Measurements from ENCODE around the gene CNTN6. TPM values are rescaled to one million over a fixed set of nuclear protein-coding genes. Genes with fewer than 3 reads are reported as not detected.

The CNTN6 gene
- total and polyA plus RNA-seq, 2 experiments from 2014 or later: not detected

DNA sequence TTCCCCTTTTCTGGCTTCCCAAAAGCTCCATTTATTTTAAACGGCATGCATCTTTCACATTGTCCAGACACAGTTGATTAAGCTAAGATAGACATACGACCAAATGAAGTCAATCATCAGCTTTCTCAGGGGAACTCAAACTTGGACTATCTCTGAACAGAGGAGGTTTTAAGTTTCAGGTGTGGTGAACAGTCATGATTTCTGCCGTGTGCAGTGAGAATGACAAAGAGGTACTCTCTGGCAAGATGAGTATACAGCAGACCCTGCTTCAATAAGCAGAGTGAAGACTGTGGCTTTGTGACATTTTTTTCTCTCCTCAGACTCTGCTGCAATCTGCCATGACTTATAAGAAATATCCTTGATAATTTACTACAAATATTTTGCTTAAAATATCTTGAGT is 307.7 kb downstream of the CNTN6 start:
- Mint-ChIP-seq H3K27ac (no peak overlapping the region), H3K4me1 (no peaks in the 10 kb centered on the region), H3K4me3 (no peak overlapping the region), H3K9me3 (peaks cover 95% of the 10 kb centered on the region), H3K27me3 (ENCODE audit: insufficient read depth, low read depth, poor library complexity) (no peaks in the 10 kb centered on the region), H3K36me3 (ENCODE audit: low read depth) (peaks cover 18% of the 10 kb centered on the region; the same call in 2 of the 3 replicates)
- Histone ChIP-seq H3F3A (replicated peaks; ENCODE audit: low read depth) (no peaks in the 10 kb centered on the region), H3K4me2 (no peak overlapping the region), H3K79me2 (replicated peaks; ENCODE audit: insufficient read depth) (no peaks in the 10 kb centered on the region), H3K4me1 (ENCODE audit: insufficient read depth) (no peaks in the 10 kb centered on the region), H2AFZ (no peak overlapping the region), H3K9me2 (ENCODE audit: insufficient read depth) (no peaks in the 10 kb centered on the region; the same call in 1 of the 2 replicates), H3K36me3 (ENCODE audit: insufficient read depth) (no peaks in the 10 kb centered on the region), H3K27ac (ENCODE audit: low read depth) (no peak overlapping the region), H3K27me3 (ENCODE audit: insufficient read depth) (no peaks in the 10 kb centered on the region), H3K4me3 (no peak overlapping the region), H4K20me1 (replicated peaks; ENCODE audit: insufficient read depth) (no peaks in the 10 kb centered on the region)
- ATAC-seq (no peak), DNase-seq (ENCODE audit: low spot score) (no peak)
- TF ChIP-seq STAT1 (IDR thresholded peaks at IDR 0.05; ENCODE audit: unreplicated experiment) (no peak), POLR2AphosphoS5 (IDR thresholded peaks at IDR 0.05; ENCODE audit: low read depth) (no peak), ZNF114 (CRISPR knock-in tag; IDR thresholded peaks at IDR 0.05) (no peak), NANOG (IDR thresholded peaks at IDR 0.05; ENCODE audit: borderline replicate concordance) (no peak), EZH2 (IDR thresholded peaks at IDR 0.05; ENCODE audit: low read depth, unreplicated experiment) (no peak), JUNB (IDR thresholded peaks at IDR 0.05; ENCODE audit: unreplicated experiment) (no peak), CREB1 (CRISPR knock-in tag; IDR thresholded peaks at IDR 0.05; ENCODE audit: low read depth) (no peak), ZNF331 (CRISPR knock-in tag; IDR thresholded peaks at IDR 0.05; ENCODE audit: low read depth) (no peak), EZH2phosphoT487 (IDR thresholded peaks at IDR 0.05; ENCODE audit: unreplicated experiment) (no peak)
- TF ChIP-seq, protein P1, sequence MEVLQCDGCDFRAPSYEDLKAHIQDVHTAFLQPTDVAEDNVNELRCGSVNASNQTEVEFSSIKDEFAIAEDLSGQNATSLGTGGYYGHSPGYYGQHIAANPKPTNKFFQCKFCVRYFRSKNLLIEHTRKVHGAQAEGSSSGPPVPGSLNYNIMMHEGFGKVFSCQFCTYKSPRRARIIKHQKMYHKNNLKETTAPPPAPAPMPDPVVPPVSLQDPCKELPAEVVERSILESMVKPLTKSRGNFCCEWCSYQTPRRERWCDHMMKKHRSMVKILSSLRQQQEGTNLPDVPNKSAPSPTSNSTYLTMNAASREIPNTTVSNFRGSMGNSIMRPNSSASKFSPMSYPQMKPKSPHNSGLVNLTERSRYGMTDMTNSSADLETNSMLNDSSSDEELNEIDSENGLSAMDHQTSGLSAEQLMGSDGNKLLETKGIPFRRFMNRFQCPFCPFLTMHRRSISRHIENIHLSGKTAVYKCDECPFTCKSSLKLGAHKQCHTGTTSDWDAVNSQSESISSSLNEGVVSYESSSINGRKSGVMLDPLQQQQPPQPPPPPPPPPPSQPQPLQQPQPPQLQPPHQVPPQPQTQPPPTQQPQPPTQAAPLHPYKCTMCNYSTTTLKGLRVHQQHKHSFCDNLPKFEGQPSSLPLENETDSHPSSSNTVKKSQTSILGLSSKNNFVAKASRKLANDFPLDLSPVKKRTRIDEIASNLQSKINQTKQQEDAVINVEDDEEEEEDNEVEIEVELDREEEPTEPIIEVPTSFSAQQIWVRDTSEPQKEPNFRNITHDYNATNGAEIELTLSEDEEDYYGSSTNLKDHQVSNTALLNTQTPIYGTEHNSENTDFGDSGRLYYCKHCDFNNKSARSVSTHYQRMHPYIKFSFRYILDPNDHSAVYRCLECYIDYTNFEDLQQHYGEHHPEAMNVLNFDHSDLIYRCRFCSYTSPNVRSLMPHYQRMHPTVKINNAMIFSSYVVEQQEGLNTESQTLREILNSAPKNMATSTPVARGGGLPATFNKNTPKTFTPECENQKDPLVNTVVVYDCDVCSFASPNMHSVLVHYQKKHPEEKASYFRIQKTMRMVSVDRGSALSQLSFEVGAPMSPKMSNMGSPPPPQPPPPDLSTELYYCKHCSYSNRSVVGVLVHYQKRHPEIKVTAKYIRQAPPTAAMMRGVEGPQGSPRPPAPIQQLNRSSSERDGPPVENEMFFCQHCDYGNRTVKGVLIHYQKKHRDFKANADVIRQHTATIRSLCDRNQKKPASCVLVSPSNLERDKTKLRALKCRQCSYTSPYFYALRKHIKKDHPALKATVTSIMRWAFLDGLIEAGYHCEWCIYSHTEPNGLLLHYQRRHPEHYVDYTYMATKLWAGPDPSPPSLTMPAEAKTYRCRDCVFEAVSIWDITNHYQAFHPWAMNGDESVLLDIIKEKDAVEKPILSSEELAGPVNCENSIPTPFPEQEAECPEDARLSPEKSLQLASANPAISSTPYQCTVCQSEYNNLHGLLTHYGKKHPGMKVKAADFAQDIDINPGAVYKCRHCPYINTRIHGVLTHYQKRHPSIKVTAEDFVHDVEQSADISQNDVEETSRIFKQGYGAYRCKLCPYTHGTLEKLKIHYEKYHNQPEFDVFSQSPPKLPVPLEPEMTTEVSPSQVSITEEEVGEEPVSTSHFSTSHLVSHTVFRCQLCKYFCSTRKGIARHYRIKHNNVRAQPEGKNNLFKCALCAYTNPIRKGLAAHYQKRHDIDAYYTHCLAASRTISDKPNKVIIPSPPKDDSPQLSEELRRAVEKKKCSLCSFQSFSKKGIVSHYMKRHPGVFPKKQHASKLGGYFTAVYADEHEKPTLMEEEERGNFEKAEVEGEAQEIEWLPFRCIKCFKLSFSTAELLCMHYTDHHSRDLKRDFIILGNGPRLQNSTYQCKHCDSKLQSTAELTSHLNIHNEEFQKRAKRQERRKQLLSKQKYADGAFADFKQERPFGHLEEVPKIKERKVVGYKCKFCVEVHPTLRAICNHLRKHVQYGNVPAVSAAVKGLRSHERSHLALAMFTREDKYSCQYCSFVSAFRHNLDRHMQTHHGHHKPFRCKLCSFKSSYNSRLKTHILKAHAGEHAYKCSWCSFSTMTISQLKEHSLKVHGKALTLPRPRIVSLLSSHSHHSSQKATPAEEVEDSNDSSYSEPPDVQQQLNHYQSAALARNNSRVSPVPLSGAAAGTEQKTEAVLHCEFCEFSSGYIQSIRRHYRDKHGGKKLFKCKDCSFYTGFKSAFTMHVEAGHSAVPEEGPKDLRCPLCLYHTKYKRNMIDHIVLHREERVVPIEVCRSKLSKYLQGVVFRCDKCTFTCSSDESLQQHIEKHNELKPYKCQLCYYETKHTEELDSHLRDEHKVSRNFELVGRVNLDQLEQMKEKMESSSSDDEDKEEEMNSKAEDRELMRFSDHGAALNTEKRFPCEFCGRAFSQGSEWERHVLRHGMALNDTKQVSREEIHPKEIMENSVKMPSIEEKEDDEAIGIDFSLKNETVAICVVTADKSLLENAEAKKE (CRISPR knock-in tag; IDR thresholded peaks at IDR 0.05): no peak
- TF ChIP-seq, protein P2, sequence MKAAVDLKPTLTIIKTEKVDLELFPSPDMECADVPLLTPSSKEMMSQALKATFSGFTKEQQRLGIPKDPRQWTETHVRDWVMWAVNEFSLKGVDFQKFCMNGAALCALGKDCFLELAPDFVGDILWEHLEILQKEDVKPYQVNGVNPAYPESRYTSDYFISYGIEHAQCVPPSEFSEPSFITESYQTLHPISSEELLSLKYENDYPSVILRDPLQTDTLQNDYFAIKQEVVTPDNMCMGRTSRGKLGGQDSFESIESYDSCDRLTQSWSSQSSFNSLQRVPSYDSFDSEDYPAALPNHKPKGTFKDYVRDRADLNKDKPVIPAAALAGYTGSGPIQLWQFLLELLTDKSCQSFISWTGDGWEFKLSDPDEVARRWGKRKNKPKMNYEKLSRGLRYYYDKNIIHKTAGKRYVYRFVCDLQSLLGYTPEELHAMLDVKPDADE (IDR thresholded peaks at IDR 0.05): no peak
- TF ChIP-seq, protein P3, sequence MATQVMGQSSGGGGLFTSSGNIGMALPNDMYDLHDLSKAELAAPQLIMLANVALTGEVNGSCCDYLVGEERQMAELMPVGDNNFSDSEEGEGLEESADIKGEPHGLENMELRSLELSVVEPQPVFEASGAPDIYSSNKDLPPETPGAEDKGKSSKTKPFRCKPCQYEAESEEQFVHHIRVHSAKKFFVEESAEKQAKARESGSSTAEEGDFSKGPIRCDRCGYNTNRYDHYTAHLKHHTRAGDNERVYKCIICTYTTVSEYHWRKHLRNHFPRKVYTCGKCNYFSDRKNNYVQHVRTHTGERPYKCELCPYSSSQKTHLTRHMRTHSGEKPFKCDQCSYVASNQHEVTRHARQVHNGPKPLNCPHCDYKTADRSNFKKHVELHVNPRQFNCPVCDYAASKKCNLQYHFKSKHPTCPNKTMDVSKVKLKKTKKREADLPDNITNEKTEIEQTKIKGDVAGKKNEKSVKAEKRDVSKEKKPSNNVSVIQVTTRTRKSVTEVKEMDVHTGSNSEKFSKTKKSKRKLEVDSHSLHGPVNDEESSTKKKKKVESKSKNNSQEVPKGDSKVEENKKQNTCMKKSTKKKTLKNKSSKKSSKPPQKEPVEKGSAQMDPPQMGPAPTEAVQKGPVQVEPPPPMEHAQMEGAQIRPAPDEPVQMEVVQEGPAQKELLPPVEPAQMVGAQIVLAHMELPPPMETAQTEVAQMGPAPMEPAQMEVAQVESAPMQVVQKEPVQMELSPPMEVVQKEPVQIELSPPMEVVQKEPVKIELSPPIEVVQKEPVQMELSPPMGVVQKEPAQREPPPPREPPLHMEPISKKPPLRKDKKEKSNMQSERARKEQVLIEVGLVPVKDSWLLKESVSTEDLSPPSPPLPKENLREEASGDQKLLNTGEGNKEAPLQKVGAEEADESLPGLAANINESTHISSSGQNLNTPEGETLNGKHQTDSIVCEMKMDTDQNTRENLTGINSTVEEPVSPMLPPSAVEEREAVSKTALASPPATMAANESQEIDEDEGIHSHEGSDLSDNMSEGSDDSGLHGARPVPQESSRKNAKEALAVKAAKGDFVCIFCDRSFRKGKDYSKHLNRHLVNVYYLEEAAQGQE (IDR thresholded peaks at IDR 0.05; ENCODE audit: unreplicated experiment): no peak
- TF ChIP-seq, protein P4, sequence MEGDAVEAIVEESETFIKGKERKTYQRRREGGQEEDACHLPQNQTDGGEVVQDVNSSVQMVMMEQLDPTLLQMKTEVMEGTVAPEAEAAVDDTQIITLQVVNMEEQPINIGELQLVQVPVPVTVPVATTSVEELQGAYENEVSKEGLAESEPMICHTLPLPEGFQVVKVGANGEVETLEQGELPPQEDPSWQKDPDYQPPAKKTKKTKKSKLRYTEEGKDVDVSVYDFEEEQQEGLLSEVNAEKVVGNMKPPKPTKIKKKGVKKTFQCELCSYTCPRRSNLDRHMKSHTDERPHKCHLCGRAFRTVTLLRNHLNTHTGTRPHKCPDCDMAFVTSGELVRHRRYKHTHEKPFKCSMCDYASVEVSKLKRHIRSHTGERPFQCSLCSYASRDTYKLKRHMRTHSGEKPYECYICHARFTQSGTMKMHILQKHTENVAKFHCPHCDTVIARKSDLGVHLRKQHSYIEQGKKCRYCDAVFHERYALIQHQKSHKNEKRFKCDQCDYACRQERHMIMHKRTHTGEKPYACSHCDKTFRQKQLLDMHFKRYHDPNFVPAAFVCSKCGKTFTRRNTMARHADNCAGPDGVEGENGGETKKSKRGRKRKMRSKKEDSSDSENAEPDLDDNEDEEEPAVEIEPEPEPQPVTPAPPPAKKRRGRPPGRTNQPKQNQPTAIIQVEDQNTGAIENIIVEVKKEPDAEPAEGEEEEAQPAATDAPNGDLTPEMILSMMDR (conservative IDR thresholded peaks at IDR 0.05; ENCODE audit: low read depth in 2 of 2): no peak

Data from GM23338 (cell line).